ES-I3 (cell line): ENCODE data around the gene WSB1.
"Not testable (repeated sequence)": the region's sequence is repeated elsewhere in the genome, so short reads cannot be mapped to it uniquely, and the experiment has no call there.

Experiments
- H3K36me3 ChIP-seq: 2 replicates; pipeline ENCODE4 v1.6.1; 2013; ENCODE audit warnings: mild to moderate bottlenecking, low read length, control low read depth, moderate library complexity; ENCODE audit not compliant: insufficient read depth
- H3K4me1 ChIP-seq: 2 replicates; pipeline ENCODE4 v1.6.1; 2013; ENCODE audit warnings: mild to moderate bottlenecking, control low read depth, low read length; ENCODE audit not compliant: insufficient read depth
- H3K9ac ChIP-seq: 2 replicates; pipeline ENCODE4 v1.6.1; 2013; ENCODE audit warnings: low read depth, mild to moderate bottlenecking, low read length, moderate library complexity
- H3K9me3 ChIP-seq: 2 replicates; pipeline ENCODE4 v1.6.1; 2013; ENCODE audit warnings: mild to moderate bottlenecking, low read length, moderate library complexity; ENCODE audit not compliant: control insufficient read depth, insufficient read depth

The WSB1 gene

DNA sequence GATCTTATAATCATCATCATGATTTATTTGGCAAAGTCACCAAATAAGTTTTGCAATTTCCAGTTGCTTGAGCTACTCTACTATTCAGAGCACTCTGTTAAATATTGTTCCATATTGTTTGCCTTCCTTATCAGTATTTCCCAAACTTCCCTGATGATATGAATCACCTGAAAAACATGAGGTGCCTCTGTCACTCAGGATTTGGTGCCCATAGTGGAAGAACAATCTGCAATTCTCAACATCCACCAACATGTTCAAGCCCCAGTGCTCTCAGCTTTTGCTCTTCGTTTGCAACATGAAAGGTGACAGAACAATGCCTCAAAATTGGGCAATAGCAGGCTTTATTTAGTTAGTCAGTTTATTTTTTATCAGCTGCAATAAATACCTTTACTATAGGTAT, 28.6 kb upstream of the WSB1 start:
- Histone ChIP-seq H3K9ac (no peak overlapping the region), H3K4me1 (no peaks in the 10 kb centered on the region), H3K9me3 (no peaks in the 10 kb centered on the region), H3K36me3 (no peaks in the 10 kb centered on the region)

DNA sequence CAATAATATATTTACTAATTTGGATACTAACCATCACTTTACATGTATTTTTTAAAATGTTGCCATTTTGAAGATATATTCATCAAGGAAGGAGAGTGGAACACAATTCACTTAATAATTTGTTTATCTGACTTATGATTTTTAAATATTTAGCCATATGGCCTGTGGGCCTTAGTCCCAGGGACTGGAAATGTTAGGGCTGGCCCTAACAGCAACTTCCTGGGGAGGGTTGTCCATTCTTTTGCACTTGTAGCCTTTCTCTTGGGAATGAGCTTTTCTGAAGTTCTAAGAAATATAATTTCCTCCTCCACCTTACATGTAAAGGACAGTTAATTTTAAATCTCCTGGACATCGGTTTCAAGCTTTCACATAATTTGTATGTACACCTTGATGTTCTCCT, 27.7 kb upstream of the WSB1 start:
- Histone ChIP-seq H3K9ac (no peak overlapping the region), H3K36me3 (no peaks in the 10 kb centered on the region), H3K9me3 (no peaks in the 10 kb centered on the region)

DNA sequence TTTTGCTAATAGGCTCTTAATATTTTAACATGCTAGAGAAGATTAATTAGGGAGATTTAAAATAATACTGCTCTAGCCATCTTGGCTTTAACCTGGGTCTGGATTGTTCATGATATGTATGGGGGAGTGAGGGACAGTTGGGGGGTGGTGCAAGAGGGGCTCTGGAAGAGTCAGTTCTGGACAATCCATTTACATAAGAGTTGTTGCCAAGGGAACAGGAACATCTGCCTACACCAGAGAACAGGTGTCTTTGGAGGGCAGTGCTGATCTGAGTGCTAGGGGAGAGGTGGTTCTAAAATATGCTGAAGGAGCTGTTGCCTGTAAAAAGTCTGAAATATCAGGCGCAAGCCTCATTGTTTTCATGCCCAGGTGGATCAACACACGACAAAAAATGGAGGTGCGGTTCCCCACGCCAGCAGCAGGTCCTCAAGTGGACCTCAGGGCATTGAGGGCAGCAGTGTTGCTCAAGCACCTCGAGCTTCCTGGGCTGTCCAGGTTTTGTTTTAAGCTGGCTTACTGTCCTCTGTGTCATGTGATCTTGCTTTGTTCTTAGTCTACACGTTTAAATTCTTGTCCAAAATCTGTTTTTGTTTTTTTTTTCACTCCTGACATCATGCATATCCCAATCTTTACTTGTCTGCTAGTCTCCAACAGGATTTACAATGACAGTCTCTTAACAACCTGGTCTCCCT, 25.4 kb upstream of the WSB1 start:
- Histone ChIP-seq H3K9ac (no peak overlapping the region), H3K9me3 (no peaks in the 10 kb centered on the region), H3K36me3 (no peaks in the 10 kb centered on the region), H3K4me1 (no peaks in the 10 kb centered on the region)

More for the DNA sequence above, 27.7 kb upstream of the WSB1 start:
- H3K4me1 ChIP-seq: no peaks in the 10 kb centered on the region

DNA sequence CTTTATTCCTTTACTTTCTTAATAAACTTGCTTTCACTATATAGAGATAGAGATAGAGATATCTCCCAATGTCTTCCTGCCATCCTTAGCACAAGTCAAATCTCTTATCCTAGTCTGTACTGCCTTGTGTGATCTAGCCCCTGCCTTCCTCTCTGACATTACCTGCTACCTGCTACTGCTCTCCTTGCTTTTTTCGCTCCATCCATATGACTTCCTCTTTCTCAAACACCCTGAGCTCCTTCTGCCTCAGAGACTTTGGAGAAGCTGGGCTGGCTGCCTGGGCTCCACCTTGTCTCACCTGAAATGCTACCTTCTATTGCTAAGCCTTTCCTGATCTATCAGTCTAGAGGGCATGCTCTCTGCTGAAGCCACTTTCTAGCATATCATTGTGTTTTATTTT, 24.7 kb upstream of the WSB1 start:
- Histone ChIP-seq H3K36me3 (no peaks in the 10 kb centered on the region), H3K4me1 (no peaks in the 10 kb centered on the region), H3K9me3 (no peaks in the 10 kb centered on the region), H3K9ac (no peak overlapping the region)

DNA sequence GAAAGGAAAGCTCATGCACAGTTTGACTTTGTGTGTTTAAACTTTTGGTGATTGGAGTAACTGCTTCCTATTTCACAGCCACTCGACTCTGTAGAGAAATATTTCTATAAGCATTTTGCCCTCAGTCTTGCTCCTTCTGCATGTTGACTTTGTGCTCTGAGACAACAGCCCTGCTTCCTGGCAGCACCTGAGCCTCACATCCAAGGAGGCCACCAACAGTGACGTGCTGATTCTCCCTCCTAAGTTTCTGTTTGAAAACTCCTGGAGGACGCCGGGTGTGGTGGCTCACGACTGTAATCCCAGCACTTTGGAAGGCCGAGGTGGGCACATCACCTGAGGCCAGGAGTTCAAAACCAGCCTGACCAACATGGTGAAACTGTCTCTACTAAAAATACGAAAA, 23.9 kb upstream of the WSB1 start:
- H3K36me3 ChIP-seq: no peaks in the 10 kb centered on the region
- no peaks in the 10 kb centered on the region for H3K4me1 ChIP-seq
- no peaks in the 10 kb centered on the region for H3K9me3 ChIP-seq
- H3K9ac ChIP-seq: no peak overlapping the region

DNA sequence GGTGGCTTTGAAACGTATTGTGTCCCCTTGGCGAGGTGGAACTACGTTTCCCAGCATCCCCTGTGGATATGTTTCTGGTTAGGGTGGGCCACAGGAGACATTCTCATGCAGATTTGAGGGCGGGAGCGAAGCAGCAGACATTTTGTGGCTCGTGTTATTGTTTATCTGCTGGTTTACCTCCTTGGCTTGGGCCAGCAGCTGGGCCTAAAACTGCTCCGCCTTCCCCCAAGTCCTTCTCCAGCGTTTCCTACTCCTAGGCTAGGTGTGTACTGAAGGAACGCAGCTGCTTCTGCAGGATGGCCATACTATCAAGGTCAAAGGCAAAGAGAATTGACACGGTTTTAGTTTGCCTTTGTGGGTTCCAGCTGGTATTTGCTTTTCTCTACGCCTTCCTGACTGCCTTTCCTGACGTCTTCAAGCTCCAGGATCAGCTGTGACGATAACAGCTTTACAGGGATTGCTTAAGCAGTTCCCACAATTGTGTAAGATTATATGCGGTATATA, 17.2 kb upstream of the WSB1 start:
- H3K36me3 ChIP-seq: no peaks in the 10 kb centered on the region
- H3K4me1 ChIP-seq: 0 out of 2 replicates have a peak, but pooled peaks cover 3% of the 10 kb centered on the region
- no peaks in the 10 kb centered on the region for H3K9me3 ChIP-seq
- H3K9ac ChIP-seq: peak overlapping the region; percentile 49

DNA sequence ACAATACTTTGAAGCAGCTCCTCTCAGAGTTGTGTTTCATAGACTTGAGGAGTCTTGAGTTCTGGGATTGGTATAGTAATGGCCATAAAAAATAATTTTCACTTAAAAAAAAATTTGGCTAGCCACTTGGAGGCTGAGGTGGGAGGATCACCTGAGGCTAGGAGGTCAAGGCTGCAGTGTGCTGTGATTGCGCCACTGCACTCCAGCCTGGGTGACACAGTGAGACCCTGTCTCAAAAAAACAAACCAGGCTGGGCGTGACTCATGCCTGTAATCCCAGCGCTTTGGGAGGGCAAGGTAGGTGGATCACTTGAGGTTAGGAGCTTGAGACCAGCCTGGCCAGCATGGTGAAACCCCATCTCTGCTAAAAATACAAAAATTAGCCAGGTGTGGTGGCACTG, 14.8 kb upstream of the WSB1 start:
- H3K4me1 ChIP-seq, H3K9ac ChIP-seq, H3K9me3 ChIP-seq, H3K36me3 ChIP-seq: not testable (repeated sequence)

DNA sequence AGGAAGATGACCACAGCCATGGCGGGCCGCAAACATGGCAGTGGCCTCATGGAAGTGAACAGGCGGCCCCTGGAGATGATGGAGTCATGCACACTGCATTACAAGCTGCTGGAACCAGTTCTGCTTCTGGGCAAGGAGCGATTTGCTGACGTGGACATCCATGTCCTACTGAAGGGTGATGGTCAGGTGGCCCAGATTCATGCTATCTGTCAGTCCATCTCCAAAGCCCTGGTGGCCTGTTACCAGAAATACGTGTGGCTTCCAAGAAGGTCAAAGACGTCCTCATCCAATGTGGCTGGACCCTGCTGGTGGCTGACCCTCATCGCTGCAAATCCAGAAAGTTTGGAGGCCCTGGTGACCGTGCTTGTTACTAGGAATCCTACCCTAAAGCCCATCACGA, 13.4 kb upstream of the WSB1 start:
- Histone ChIP-seq H3K9me3 (no peaks in the 10 kb centered on the region), H3K4me1 (0 out of 2 replicates have a peak, but pooled peaks cover 3% of the 10 kb centered on the region), H3K9ac (no peak overlapping the region), H3K36me3 (no peaks in the 10 kb centered on the region)

DNA sequence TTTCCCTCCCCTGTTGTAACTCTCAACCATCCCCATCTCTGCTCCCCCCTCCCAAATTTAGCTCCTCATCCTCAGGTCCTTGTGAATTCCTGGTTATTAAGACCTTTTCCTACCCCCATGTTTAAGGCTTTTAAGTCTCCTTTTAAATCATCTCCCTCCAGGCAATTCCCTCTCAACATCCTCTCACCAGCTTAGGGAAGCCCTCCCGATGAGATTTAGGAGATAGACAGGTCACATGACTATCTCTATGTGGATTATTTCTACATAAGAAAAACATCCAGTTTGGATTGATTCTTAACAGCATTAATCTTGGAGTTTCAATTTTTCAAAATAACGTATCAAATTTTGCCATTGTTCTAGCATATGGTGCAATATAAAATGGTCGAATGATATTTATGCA, 12.5 kb upstream of the WSB1 start:
- H3K4me1 ChIP-seq: 0 out of 2 replicates have a peak, but pooled peaks cover 3% of the 10 kb centered on the region
- no peak overlapping the region for H3K9ac ChIP-seq
- no peaks in the 10 kb centered on the region for H3K36me3 ChIP-seq
- no peaks in the 10 kb centered on the region for H3K9me3 ChIP-seq

DNA sequence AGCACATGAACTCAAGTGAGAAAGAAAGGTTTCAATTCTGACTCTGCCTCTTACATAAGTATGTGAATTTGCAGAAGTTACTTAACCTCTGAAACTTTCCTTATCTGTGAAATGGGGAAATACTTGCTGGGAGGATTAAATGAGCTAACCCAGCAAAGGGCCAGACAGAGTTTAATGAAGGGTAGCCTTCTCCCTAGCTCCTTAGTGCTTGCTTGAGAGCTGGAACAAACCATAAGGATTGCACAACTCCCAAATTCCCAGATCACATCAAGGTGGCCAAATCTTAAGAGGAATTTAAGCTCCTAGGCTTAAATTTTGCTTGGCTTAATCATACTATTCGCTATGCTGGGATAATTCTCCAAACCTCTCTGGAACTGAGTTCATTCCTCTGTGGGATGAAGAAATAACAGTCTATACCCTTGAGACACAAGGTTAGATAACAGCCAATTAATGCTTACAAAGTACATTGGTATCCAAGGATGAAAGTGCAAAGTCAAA, 11.8 kb upstream of the WSB1 start:
- Histone ChIP-seq H3K9me3 (no peaks in the 10 kb centered on the region), H3K4me1 (no peaks in the 10 kb centered on the region), H3K9ac (no peak overlapping the region), H3K36me3 (no peaks in the 10 kb centered on the region)

DNA sequence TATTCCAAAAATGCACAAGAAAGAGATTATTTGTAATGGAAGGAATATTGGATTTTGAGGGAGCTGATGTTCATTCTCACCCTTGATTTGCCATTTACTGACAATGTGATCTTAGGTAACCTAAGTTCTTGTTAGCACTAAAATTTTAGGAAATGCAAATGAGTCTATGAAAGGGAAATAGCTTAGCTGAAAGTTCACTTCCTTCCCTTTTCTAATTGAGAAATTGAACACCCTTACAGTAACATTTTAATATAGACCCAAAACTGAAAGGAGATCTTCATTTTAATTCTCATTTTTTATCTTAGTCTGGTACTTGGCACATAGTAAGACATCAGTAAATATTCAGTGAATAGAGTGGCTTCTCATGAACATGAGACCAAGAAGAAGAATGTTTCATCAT, 10.9 kb upstream of the WSB1 start:
- H3K9me3 ChIP-seq: no peaks in the 10 kb centered on the region
- H3K9ac ChIP-seq: no peak overlapping the region
- no peaks in the 10 kb centered on the region for H3K36me3 ChIP-seq
- no peaks in the 10 kb centered on the region for H3K4me1 ChIP-seq

DNA sequence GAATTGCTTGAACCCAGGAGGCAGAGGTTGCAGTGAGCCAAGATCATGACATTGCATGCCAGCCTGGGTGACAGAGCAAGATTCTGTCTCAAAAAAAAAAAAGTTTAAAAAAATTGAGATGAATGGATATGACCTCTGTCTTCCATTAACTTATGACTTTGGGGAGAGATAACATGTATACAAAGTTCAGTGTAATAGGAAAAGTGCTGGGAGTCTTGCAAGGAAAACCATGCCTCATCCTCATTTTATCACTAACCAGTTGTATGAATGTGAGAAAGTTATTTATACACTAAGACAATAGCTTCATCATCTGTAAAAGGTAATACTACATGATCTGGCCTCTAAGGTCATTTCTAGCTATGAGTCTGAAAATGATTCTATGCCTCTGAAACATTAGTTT, 10.2 kb upstream of the WSB1 start:
- no peak overlapping the region for H3K9ac ChIP-seq
- H3K9me3 ChIP-seq: no peaks in the 10 kb centered on the region
- H3K36me3 ChIP-seq: no peaks in the 10 kb centered on the region
- no peaks in the 10 kb centered on the region for H3K4me1 ChIP-seq

DNA sequence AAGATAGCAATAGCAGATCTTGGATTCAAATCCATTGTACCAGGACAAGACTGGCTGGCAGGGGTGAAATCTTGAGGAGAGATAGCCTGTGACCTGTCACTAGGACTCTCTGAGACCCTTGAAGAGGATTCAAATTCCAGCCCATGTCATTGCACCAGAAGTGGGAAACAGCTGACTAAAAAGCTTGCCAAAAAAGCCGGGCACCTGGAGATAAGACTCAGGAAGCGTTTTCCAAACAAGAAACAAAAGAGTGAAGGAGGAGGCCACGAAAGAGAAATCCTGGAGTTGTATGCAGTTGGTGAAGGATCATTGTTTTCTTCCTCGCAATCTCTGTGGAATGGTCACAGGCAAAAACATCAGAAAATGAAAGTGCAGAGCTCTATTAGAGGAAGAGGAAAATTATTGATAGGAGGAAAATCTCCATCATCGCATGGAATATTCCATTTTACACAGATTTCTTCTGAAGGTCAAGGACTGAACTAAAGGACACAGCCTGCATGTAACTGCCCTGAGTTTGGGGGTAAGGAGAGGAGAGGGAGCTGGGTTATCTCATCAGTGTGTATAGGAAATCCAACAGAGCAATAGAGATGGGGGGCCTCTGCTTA, 9.0 kb upstream of the WSB1 start:
- Histone ChIP-seq H3K4me1 (no peaks in the 10 kb centered on the region), H3K9me3 (no peaks in the 10 kb centered on the region), H3K36me3 (no peaks in the 10 kb centered on the region), H3K9ac (no peak overlapping the region)

DNA sequence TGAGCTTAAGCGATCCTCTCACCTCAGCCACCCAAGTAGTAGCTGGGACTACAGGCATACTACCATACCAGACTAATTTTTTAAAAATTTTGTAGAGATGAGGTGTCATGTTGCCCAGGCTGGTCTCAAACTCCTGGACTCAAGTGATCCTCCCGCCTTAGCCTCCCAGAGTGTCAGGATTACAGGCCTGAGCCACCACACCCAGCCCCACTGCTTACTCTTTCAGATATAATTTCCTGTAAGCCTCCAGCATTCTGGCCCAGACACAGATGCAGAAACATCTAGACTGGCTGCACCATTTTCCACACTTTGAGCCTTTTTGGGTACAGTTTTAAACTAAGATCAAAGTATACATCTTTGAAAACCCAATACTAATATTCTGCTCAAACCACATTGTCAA, 8.4 kb upstream of the WSB1 start:
- Histone ChIP-seq H3K9me3 (no peaks in the 10 kb centered on the region), H3K9ac (no peak overlapping the region), H3K36me3 (no peaks in the 10 kb centered on the region), H3K4me1 (no peaks in the 10 kb centered on the region)

DNA sequence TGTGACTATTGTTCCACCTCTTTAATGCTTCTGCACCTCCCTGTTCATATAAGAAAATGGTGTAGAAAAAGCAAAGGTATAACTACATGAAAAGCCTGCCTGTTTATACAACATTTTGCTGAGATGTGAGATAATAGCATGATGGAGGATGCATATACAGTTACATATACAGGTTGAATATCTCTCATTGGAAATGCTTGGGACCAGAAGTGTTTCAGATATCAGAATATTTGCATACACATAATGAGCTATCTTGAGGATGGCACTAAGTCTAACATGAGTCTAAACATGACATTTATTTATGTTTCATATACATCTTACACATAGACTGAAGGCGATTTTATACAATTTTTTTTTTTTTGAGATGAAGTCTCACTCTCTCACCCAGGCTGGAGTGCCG, 5.7 kb upstream of the WSB1 start:
- Histone ChIP-seq H3K4me1 (peaks cover 1% of the 10 kb centered on the region; the same call in 1 of the 2 replicates), H3K9me3 (no peaks in the 10 kb centered on the region), H3K9ac (no peak overlapping the region), H3K36me3 (no peaks in the 10 kb centered on the region)
